Kidney tubule cell (primary cell): ENCODE results near the gene ZNF552.

Experiments
- DNase-seq: peaks from one replicate; pipeline ENCODE4 v3.0.0-alpha.2; 2018; ENCODE audit warnings: low spot score

ZNF552 gene

GRCh38 chr19:57776764-57777296 lies 37.9 kb downstream of the ZNF552 start:
- no peak for DNase-seq

- DNase-seq: no peak
Measured at GRCh38 chr19:57773488-57773887, 41.2 kb downstream of the ZNF552 start.

DNA sequence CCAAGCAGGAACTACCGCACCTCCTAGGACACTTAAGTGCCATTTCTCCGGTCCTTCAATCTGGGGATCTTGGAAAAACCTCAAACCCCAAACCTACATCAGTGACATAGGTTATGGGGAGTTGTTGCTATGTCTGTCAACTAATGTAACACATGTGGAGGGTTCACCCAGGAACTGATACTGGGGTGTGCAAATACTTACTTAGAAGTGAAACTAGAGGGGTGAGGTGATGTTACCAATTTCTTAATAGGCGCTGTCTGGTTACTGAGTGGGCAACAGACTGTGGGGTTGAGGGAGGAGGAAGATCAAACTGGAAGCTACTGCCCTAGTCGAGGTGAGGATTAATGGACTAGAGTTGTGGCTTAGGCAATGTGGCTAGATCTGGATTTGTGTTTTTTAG lies 43.3 kb downstream of the ZNF552 start:
- DNase-seq: no peak

DNA sequence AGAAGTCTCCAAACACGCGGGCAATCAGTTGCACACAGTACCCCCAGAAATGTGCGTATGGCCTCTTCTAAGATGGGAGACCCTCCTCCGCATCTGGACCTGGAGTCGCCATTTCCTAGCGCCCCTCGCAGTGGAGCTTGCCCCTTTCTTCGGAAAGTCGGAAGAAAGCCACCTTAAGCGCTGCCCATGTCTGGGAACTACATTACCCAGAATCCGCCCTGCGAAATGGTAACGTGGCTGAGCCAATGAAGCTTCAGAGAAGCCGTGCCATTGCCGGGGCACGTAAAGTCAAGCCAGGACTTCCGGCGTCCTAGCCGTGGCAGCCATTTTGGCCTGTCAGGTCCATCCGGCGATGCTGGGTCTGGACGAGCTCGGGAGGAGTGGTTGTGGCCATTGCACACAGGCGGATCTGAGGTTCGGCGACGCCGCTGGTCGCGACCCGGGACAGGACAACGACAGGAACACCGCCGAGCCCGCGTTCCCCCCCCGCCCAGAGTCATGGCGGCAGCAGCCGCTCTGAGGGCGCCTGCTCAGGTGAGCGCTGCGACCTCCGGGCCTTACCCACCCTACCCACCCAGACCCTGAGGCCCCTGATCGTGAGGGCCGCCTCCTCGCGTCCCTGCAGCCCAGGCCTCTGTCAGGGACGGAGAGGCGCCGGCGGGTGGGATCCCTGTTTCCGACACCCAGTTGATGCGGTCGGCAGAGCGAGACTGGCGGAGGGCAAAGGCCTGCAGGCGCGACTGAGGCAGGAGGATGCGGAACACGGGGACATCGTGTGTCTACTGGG lies 45.2 kb downstream of the ZNF552 start, which contains the start of gene ZNF586:
Gene ZNF586 (plus strand): TSS at position 332 of the 787 bp plus-strand sequence. CDS start 167 bp downstream, at position 499.
- peak; percentile 92 for DNase-seq

- DNase-seq: no peak
Measured at GRCh38 chr19:57759096-57759495, 55.6 kb downstream of the ZNF552 start.

GRCh38 chr19:57757941-57758340 lies 56.8 kb downstream of the ZNF552 start:
- no peak for DNase-seq
